Kasumi-1 (cell line): Measurements from ENCODE around the gene AQP7.
"Not testable (repeated sequence)": the region's sequence is repeated elsewhere in the genome, so short reads cannot be mapped to it uniquely, and the experiment has no call there.

Experiments used
- DNase-seq, 2 experiments: peaks; one replicate each; lab custom pipeline; 2025; lab: John Stamatoyannopoulos, UW

The AQP7 gene

GRCh38 chr9:33402371-33402770, at the start of gene AQP7:
TSS of gene AQP7 (minus strand) at chr9:33402568. CDS start at chr9:33401262, 1,306 bp downstream.
- DNase-seq, result not testable (repeated sequence)

- no peak for DNase-seq
These were observed 48.3 kb upstream of the AQP7 start for GRCh38 chr9:33450621-33451146.

GRCh38 chr9:33449715-33450114, 47.3 kb upstream of the AQP7 start:
- DNase-seq, result no peak

DNA sequence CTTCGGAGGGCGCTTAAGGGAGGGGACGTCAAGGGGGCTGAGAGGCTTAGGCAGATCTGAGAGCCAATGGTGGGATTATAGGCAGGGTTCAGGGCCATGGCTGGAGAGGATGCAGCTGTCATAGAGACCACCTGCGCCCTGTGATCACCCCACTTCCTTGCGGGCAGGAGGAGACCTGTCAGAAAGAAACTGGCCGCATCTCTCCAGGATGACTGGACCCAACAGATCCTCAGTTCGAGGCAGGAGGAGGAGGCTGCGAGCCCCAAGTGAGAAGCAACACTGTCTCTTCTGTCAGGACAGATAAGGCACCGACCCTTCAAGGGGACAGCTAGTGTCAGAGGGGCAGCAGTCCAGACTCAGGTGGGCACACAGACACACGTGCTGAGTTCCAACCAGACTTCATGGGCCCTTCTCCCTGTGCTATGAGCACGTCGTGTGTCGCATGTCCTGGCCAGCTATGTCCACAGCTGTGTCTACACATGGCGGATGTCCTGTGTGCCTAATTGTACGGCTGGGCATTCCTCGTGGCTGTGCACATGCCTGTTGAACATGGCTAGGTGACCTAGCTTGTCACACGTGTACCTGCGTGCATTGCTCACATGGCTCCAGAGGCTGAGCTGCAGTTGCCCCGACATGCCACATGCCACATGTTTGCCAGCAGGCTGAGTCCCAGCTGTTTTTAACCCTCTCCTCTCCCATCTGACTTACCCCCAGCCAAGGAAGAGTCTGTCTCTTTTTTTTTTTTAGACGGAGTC, 45.6 kb upstream of the AQP7 start:
- peak in 1 of 2 experiments; percentile 34 for DNase-seq

DNA sequence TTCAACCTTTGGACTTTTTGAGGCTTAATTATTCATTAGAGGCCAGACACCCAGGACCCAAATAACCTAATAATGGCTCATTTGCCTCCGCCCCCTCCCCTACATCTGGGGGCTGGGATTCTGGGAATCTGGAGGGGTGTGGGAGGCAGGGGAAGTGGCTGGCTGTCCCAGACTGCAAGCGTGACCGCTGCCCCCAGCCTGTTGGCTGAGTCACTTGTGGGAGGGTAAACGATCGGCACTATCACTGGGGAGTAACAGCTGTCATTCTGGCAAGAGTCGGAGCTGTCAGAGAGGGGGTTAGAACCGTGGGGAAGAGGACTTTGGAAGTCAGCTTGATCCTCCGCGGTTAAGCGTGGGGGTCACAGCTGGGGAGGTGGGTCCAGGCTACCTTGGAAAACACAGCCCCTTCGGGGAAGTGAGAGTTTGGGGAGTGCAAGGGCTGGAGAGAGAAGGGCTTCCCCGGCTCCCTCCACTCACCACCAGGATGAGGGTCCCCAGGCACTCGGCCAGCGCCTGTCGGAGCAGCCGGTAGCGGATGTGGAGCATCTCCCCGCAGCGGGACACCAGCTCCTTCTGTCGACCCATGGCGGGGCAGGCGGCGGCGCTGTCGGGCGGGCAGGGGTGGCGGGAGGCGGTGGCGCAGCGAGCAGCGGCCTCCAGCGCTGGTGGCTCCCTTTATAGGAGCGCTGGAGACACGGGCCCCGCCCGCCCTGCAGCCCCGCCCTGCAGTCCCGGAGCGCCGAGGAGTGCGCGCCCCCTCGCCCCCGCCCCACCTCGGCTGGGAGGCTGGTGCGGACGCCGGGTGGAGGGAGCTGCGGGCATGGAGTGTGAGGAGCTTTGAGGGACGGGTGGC, 44.8 kb upstream of the AQP7 start, which contains the start of gene AQP3:
AQP3 (minus strand) TSS at position 648 of the 853 bp plus-strand sequence; CDS start at position 585, 63 bp downstream.
- DNase-seq, result peak; percentile 67 to 72

- DNase-seq, result peak in 1 of 2 experiments; percentile 37
These were observed 44.0 kb upstream of the AQP7 start for GRCh38 chr9:33446240-33446945.

DNA sequence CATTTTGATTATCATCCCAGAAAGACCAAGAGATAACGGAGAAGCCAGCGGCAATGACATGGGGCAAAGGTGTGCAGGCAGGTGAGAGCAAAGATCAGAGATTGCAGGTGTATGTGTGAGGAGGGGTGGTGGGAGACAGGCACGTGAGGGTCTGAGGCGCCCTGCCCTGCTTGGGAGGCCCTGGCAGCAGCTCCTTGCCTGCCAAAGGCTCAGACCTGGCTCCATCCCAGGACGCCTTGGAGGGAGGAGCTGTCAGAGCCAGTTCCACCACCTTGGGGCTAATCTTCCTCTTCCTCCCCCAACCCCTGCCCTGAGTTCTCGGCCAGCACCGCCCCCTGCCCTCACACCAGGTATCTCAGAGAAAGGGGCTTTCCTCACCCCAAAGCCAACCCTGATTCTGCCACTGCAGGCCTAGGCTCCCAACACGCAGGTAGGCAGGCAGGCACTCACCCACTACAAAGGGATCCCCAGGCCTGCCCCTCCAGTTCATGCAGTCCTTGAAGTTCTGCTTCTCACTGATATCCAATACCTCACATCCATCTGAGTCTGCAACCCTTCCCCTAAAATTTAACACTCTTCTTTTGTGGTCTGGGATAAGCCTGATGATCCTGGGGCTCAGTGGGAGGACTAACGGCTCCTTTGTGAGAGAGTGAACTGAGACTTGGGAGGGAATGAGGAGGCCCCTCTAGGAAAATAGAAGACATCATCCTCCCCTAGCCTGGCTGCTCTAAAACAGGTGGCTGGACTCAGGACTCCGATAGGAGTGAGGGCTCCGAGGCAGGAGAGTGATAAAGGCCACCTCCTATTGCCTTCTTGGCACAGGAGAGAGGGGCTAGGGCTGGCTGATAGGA, 43.2 kb upstream of the AQP7 start:
- no peak for DNase-seq

DNA sequence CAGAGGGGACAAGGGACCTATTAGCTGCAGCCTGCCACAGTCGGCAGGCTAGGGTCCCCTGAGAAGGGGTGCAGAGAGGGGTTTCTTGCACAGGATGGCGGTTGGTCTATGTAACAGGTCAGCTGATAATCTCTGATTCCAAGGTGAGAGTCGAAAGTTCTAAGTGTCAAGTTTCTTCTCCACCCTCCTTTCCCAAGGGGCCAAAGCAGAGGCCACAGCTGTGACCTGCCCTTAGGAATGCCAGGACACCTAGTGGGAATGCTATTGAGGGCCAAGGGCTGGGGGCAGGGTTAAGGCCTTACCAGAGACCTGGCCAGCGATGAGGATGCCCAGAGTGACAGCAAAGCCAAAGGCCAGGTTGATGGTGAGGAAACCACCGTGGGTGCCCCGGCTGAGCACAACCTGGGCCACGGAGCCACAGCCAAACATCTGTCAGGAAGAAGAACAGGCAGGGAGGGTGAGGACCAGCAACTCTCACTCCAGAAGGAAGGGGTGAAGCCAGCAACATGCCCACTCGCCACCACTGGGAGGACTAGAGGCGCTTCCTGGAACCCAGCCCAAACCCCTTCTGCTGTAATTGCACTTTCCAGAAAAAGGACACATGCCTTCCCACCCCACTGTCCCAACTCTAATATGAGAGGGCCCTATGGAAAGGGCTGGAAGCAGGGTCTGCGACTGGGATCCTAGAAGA, 41.2 kb upstream of the AQP7 start:
- DNase-seq, result no peak

DNA sequence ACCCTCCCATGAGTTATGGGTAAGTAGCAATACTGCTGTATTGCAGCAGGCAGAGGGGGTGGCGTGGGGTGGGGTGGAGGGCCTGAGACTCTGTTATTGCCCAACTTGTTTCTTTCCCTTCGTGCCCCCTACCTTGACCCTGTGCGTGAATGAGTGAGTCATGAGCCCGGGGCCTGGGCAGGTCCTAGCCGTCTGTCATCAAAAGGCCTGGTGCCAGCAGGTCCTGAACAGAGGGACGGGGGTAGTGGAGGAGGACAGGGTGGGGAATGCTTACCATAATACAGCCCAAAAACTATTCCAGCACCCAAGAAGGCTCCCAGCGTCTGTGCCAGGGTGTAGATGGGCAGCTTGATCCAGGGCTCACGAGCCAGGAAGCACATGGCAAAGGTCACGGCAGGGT, 40.7 kb upstream of the AQP7 start:
- DNase-seq, result no peak

- DNase-seq, result no peak
These were observed 39.8 kb upstream of the AQP7 start for GRCh38 chr9:33442125-33442524.

- no peak for DNase-seq
These were observed 38.2 kb upstream of the AQP7 start for GRCh38 chr9:33440609-33441008.

GRCh38 chr9:33440204-33440603, 37.8 kb upstream of the AQP7 start:
- DNase-seq, result no peak

- DNase-seq, result no peak
These were observed 37.4 kb upstream of the AQP7 start for GRCh38 chr9:33439731-33440130.

DNA sequence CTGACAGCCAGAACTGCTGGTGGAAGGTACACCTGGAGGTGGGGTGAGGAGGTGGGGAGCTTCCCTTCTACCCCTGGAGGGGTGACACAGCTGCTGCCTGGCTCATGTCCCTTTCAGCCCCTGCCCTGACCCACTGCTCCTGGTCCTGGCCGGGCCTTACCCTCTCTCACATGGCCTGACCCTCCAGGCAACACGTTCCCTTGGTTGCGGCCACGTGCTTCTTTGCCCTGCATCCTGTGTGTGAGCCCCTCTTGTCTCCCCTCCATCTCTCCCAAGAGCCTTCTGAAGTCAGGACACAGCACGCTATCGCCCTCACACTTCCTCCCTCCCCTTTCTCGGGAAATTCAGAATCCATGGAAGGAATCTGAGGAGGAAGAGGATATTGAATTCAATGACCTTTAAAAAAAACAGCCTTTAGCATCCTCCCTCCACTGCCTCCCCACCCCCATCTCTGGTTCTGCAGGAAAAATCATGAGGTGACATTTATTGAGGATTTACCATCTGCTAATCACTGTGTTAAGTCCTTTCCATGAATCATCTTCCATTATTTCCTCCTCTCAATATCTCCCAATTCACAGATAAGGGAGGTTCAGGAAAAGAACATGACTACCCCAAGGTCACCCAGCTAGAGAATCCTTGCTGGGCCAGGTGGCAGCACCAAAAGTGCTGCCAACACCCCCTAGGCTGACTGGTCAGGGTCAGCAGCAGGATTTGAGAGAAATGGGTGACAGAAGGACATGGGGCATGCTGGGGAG, 36.7 kb upstream of the AQP7 start:
- no peak for DNase-seq

GRCh38 chr9:33437898-33438297, 35.5 kb upstream of the AQP7 start:
- peak; percentile 57 for DNase-seq

GRCh38 chr9:33437205-33437604, 34.8 kb upstream of the AQP7 start:
- no peak for DNase-seq

GRCh38 chr9:33436445-33436844, 34.1 kb upstream of the AQP7 start:
- no peak for DNase-seq

GRCh38 chr9:33435821-33436277, 33.5 kb upstream of the AQP7 start:
- no peak for DNase-seq

GRCh38 chr9:33434317-33435105, 32.1 kb upstream of the AQP7 start:
- no peak for DNase-seq
